NCI-H2196 treated with DMSO at 0.1 percent for 48 hours (cell line): ENCODE data around the gene POLR3B.

Experiments used
- DNase-seq: peaks from one replicate; lab custom pipeline; 2025; ENCODE audit not compliant: unreplicated experiment; lab: John Stamatoyannopoulos, UW

POLR3B gene

GRCh38 chr12:106412563-106412962, 55.0 kb downstream of the POLR3B start:
- no peak for DNase-seq

- no peak for DNase-seq
These were observed 57.6 kb downstream of the POLR3B start for GRCh38 chr12:106415134-106415533.

GRCh38 chr12:106416273-106416672, 58.7 kb downstream of the POLR3B start:
- DNase-seq, result no peak

- DNase-seq, result no peak
These were observed 60.7 kb downstream of the POLR3B start for GRCh38 chr12:106417926-106418910.

- no peak for DNase-seq
These were observed 61.4 kb downstream of the POLR3B start for GRCh38 chr12:106418970-106419369.

- no peak for DNase-seq
These were observed 65.7 kb downstream of the POLR3B start for GRCh38 chr12:106423291-106423690.

GRCh38 chr12:106425061-106425702, 67.6 kb downstream of the POLR3B start:
- DNase-seq, result no peak

GRCh38 chr12:106427917-106428316, 70.4 kb downstream of the POLR3B start:
- no peak for DNase-seq

- DNase-seq, result no peak
These were observed 70.8 kb downstream of the POLR3B start for GRCh38 chr12:106428384-106428783.

- no peak for DNase-seq
These were observed 71.5 kb downstream of the POLR3B start for GRCh38 chr12:106429043-106429552.

- no peak for DNase-seq
These were observed 72.1 kb downstream of the POLR3B start for GRCh38 chr12:106429636-106430035.

- DNase-seq, result no peak
These were observed 74.4 kb downstream of the POLR3B start for GRCh38 chr12:106431839-106432411.

GRCh38 chr12:106433055-106433454, 75.5 kb downstream of the POLR3B start:
- no peak for DNase-seq

GRCh38 chr12:106434526-106434925, 77.0 kb downstream of the POLR3B start:
- no peak for DNase-seq

GRCh38 chr12:106436164-106436563, 78.6 kb downstream of the POLR3B start:
- no peak for DNase-seq

GRCh38 chr12:106442575-106442974, 85.0 kb downstream of the POLR3B start:
- no peak for DNase-seq

GRCh38 chr12:106445053-106445452, 87.5 kb downstream of the POLR3B start:
- no peak for DNase-seq

- no peak for DNase-seq
These were observed 88.4 kb downstream of the POLR3B start for GRCh38 chr12:106445959-106446358.

- DNase-seq, result no peak
These were observed 89.0 kb downstream of the POLR3B start for GRCh38 chr12:106446419-106447092.

GRCh38 chr12:106452309-106452708, 94.8 kb downstream of the POLR3B start:
- DNase-seq, result no peak

- no peak for DNase-seq
These were observed 97.6 kb downstream of the POLR3B start for GRCh38 chr12:106455111-106455510.
